Measurements from ENCODE around the gene SLC4A3.
A peak's percentile ranks its signal among the peaks of the same experiment; 100 is the strongest.
"Not testable (repeated sequence)": the region's sequence is repeated elsewhere in the genome, so short reads cannot be mapped to it uniquely, and the experiment has no call there.

The SLC4A3 gene

DNA sequence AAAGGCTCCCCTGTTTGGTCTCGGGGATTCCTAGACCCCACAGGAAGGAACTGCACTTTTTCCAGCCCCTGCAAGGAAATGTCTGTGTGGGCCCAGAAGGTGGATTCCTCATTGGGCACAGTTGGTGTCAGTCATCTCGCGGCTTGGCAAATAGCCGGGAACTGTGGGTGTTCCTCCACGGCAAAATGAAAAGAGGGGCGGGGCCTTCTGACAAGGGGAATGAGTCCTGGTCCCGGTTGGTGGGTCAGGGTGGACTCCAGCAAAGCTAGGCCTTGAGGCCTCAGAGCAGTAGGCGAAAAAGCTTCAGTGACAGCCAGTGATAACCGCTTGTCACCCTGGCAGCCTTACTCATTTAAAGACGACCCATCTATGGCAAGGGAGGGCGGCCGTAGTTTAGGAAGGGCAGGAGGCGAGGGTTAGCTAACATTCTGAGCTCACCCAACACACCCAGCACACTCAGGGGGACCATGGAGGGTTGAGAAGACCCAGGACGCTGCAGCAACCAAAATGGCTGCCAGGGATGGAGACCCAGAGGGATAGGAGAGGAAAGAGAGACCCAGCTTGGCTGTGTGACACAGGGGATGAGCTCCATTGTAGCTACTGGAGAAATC, 16.5 kb downstream of the SLC4A3 start:
- in situ Hi-C loops (cut with MboI; ENCODE audit: low pct_unique_long_range_greater_than_20kb, low sequenced_read_pairs): no loop called here
- DNase-seq: no peak

DNA sequence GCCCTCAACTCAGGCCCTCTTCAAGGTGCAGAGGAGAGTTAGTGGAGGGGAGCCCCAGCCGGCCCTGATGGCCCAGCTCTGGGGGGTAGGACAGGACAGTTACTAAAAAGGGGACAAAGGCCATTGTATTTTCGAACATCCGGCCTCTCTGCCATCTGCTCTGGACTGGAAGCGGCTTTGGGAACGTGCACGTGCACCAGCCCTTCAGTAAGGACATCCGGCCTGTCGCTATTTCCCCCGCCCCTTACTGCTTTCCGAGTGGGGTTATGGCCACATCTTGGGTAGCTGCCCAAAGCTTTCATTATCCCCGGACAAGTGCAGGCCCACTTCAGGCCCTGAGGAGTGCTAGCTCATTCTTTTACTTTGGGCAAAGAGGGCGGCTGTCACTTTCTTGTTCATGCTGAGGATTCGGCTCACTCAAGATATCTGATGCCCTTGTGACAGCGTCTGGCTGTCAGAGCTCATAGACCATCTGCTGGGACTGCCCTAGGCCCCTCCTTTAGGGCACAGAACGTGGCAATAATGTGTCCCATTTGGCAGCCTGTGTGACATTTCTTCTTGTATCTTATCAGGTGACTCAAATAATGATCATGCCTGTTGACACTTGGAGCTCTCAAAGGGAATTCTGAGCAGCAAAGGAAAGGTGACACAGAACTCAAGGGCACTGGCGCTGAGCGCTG, 17.5 kb downstream of the SLC4A3 start:
- in situ Hi-C loops (cut with MboI; ENCODE audit: low pct_unique_long_range_greater_than_20kb, low sequenced_read_pairs): no loop called here
- no peak for DNase-seq

GRCh38 chr2:219645631-219646527, 18.4 kb downstream of the SLC4A3 start:
- DNase-seq: no peak
- in situ Hi-C loops (cut with MboI; ENCODE audit: low pct_unique_long_range_greater_than_20kb, low sequenced_read_pairs): no loop called here

- no peak for DNase-seq
- in situ Hi-C loops (cut with MboI; ENCODE audit: low pct_unique_long_range_greater_than_20kb, low sequenced_read_pairs): no loop called here
Measured at GRCh38 chr2:219648176-219648575, 20.7 kb downstream of the SLC4A3 start.

DNA sequence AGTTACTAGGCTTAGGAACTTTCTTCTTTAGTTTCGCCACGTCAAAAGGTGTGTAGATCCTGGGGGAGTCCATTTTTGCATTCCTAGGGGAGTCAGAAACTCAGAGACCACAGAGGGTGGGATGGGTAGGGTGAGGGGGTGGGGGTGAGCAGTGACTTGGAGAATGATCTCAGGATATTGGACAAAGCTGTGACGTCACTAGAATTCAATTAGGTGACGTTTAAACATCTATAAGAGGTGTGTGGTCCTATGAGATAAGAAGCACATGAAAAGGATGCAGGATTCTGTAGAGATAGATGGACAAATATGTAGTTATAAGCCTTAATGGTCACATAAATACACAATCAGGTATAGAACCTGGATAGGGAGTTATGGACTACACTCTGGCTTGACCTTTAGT, 21.5 kb downstream of the SLC4A3 start:
- DNase-seq: no peak
- in situ Hi-C loops (cut with MboI; ENCODE audit: low pct_unique_long_range_greater_than_20kb, low sequenced_read_pairs): no loop called here

DNA sequence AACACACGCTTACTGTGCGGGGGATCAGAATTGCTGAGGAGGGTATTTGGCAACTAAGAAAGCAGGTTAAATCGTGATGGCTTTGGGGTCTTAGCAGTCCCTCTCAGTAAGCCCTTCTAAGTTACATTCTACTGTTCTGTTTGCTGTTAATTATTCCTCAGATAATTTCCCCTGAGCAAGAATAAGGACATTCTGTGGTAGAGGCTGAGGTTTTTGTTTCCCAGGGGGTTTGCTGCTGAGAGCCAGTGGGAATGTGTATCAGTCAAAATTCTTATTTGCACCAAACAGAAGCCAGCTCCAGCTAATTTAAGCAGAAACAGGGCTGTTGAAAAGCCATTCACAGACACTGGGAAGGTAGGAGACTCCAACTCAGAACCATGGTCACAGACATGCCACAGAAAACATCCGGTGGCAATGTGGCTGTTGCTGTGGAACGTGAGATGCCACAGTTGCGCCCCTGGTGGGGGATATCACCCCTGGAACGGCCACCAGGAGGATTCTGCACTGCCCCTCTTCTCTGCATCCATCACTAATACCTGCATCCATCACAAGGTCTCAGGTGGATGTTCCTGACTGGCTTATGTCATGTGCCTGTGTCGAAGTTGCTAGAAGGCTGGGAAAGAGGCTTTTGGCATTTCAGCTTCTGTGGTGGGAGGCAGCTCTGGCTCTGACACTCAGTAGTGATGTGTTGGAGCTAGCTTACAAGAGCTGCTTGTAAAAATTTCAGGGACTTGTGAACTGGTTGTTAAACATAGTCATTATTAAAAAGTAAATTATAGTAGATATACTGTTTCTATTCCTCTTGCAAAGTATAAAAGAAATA, 23.2 kb downstream of the SLC4A3 start:
- no peak for DNase-seq
- in situ Hi-C loops (cut with MboI; ENCODE audit: low pct_unique_long_range_greater_than_20kb, low sequenced_read_pairs): no loop called here

DNA sequence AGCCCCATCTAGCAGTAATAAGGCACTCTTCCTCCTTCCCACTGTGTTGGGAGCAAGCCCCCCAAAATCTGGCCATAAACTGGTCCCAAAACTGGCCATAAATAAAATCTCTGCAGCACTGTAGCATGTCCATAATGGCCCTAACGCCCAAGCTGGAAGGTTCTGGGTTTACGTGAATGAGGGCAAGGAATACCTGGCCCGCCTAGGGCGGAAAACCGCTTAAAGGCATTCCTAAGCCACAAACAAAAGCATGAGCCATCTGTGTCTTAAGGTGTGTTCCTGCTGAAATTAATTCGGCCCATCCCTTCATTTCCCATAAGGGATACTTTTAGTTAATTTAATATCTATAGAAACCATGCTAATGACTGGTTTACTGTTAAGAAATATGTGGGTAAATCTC, 24.2 kb downstream of the SLC4A3 start:
- in situ Hi-C loops (cut with MboI; ENCODE audit: low pct_unique_long_range_greater_than_20kb, low sequenced_read_pairs); DNase-seq: not testable (repeated sequence)

- in situ Hi-C loops (cut with MboI; ENCODE audit: low pct_unique_long_range_greater_than_20kb, low sequenced_read_pairs): no loop called here
- no peak for DNase-seq
Measured at GRCh38 chr2:219656526-219656925, 29.1 kb downstream of the SLC4A3 start.

GRCh38 chr2:219658196-219658846, 30.9 kb downstream of the SLC4A3 start:
- no peak for DNase-seq
- in situ Hi-C loops (cut with MboI; ENCODE audit: low pct_unique_long_range_greater_than_20kb, low sequenced_read_pairs): no loop called here

DNA sequence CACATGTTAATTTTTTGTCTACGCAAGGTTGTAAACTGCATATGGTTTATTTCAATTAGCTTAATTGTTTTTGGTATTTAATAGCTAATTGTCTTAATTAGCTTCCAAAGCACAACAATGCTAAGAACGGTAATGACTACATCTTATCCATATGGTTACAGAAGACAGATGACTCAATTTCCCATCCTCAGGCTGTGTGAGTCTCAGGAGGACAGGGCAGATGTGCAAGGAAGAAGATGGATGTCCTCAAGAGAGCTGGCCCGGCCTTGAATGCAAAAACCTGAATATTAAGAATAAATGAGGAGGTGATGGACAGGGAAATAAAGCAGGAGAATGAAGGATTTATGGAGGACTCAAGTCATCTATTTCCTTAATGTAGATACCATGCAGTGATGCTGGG, 31.4 kb downstream of the SLC4A3 start:
- DNase-seq: no peak
- in situ Hi-C loops (cut with MboI; ENCODE audit: low pct_unique_long_range_greater_than_20kb, low sequenced_read_pairs): no loop called here

DNA sequence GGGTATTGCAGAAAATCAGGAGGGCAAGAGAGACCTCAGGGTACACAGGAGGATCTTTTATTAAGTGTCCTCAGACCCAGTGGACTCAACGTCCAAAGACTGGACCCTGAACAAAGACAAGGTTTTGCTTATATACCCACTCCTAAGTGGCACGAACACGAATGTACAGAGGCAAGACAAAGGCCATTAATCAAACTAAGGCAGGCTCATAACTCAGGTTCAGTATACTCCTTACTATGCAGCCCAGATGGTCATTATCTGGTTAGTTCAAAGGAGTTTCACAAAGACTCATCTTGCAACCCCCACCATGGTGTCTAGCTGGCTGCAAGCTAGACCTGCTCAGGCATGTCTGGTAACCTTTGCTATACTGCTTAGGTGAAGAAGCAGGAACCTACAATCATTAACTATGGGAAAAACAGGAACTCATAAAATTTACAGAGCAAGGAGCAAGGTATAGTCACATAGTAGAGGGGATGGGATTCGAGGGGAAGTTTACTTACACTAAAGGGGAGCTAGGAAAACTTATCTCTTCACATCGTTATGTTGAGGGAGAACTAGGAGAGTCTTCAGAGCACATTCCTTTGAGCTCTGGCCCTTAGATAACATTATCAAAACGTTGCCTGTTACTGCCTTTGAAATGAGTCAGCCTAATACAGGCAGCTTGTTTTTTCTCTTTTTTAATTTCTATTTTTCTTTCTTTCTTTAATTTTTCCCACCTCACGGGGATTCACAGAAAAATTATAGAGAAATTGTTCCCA, 33.9 kb downstream of the SLC4A3 start:
- DNase-seq: peak; percentile 14
- in situ Hi-C loops (cut with MboI; ENCODE audit: low pct_unique_long_range_greater_than_20kb, low sequenced_read_pairs): no loop called here

DNA sequence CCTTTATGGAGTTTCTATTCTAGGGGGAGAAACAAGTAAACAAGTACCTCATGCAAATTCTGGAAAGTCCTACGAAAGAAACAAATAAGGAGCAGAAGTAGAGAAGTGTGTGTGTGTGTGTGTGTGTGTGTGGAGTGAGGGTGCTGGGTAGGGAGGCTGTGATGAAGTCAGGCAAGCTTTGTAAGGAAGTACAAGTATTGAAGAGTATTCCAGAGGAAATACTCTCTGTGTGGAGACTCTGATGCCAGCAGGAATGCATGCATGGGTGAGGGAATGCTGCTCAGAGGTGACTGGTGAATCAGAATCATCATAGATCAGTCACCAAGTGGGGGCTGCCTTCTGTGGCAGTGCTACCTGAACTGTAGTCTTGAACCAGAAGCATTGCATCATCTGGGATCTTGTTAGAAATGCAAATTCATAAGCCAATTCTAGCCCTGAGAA, 34.5 kb downstream of the SLC4A3 start:
- no peak for DNase-seq

GRCh38 chr2:219662566-219662965, 35.1 kb downstream of the SLC4A3 start:
- in situ Hi-C loops (cut with MboI; ENCODE audit: low pct_unique_long_range_greater_than_20kb, low sequenced_read_pairs): no loop called here
- DNase-seq: no peak

More for the DNA sequence above, 34.5 kb downstream of the SLC4A3 start:
- in situ Hi-C loops (cut with MboI; ENCODE audit: low pct_unique_long_range_greater_than_20kb, low sequenced_read_pairs): no loop called here

- in situ Hi-C loops (cut with MboI; ENCODE audit: low pct_unique_long_range_greater_than_20kb, low sequenced_read_pairs): no loop called here
- no peak for DNase-seq
Measured at GRCh38 chr2:219663116-219663762, 35.8 kb downstream of the SLC4A3 start.

DNA sequence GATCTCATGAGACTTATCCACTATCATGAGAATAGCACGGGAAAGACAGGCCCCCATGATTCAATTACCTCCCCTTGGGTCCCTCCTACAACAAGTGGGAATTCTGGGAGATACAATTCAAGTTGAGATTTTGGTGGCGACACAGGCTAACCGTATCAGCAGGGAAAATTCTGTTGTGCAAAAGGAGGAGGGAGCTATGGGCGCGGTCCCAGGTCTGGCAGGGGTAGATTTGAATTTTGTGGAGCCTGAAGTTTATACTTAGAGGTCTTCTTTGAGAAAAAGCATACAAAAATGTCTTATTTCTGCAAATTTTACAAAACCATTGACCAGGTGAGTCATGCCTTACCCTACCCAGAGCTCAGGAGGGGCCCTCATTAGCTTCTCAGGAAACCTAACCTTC, 36.6 kb downstream of the SLC4A3 start:
- in situ Hi-C loops (cut with MboI; ENCODE audit: low pct_unique_long_range_greater_than_20kb, low sequenced_read_pairs): no loop called here
- DNase-seq: no peak

DNA sequence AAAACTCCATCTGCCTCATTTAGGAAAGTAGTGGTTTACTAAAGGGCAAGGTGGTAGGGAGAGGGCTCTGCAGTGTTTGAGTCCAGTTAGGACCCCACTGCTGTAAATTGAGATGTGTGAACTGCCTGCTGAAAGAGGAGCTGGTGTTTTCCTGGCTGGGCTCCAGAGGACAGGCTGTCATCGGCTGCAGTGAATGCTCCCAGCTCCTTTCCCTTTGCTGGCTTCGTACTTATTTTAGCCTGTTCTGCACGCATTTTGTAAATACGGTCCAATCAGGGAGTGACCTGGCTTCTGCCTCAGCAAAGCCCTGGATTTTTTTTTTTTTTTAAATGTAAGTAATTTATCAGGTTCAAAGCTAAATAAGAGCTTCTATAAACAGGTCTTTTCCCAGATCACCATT, 37.5 kb downstream of the SLC4A3 start:
- no peak for DNase-seq
- in situ Hi-C loops (cut with MboI; ENCODE audit: low pct_unique_long_range_greater_than_20kb, low sequenced_read_pairs): no loop called here

- in situ Hi-C loops (cut with MboI; ENCODE audit: low pct_unique_long_range_greater_than_20kb, low sequenced_read_pairs): no loop called here
- no peak for DNase-seq
Measured at GRCh38 chr2:219665926-219666325, 38.5 kb downstream of the SLC4A3 start.

- in situ Hi-C loops (cut with MboI; ENCODE audit: low pct_unique_long_range_greater_than_20kb, low sequenced_read_pairs): no loop called here
- DNase-seq: no peak
Measured at GRCh38 chr2:219668316-219668715, 40.9 kb downstream of the SLC4A3 start.

Data from KBM-7 (cell line).